ENCODE data around the gene GNA15. TPM values are rescaled to one million over a fixed set of nuclear protein-coding genes. Genes with fewer than 3 reads are reported as not detected.

GNA15 gene
- total and polyA plus RNA-seq, 2 donors (not counting 3 experiments of a cell fraction or from before 2014, with no cell fraction given), result 0.17 TPM; not detected in 1

DNA sequence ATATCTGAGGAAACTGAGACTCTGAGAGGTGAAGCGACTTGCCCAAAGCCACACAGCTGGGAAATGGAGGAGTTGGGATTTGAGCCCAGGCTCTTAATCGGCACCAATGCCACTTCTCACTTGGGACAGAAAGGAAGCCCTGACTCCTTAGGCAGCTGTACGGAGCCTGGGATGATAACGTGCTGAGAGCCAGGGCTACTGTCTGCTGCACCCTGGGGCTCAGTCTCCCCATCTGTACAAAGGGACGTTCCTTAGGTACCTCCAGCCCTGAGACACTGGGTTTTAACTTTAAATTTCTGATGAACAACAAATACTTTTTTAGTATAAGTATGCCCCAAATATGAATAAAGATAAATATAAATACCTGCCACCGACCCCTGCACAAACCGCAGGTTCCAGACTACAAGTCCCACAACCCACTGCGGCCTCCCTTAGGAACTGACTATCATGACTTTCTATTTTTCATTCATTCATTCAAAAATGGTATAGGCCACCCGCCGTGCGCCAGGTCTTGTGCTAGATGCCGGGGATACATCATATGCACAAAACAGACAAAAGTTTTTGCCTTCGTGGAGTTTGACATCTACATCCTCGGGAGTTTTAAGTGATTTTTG, 49.1 kb downstream of the GNA15 start:
- Histone ChIP-seq H2AFZ (ENCODE audit: low read depth, low read length) (peak overlapping the region; percentile 70), H3K9ac (replicated peaks; ENCODE audit: extremely low read depth, insufficient read depth, low read length) (peak overlapping the region; percentile 43), H3K27me3 (ENCODE audit: control insufficient read depth in 2 of 2, insufficient read depth in 2 of 2, low read length in 2 of 2) (no peaks in the 10 kb centered on the region), H3K36me3 (ENCODE audit: control insufficient read depth in 2 of 2, extremely low read depth in 1 of 2, insufficient read depth in 2 of 2, low read length in 2 of 2) (no peaks in the 10 kb centered on the region), H3K27ac (ENCODE audit: insufficient read depth, low read depth, low read length) (peak overlapping the region; percentile 70), H3K79me2 (ENCODE audit: control insufficient read depth, insufficient read depth, low read length) (peaks cover 41% of the 10 kb centered on the region), H4K20me1 (replicated peaks; ENCODE audit: control insufficient read depth, extremely low read depth, insufficient read depth, low read length) (no peaks in the 10 kb centered on the region), H3K4me3 (replicated peaks in 1 of 3; ENCODE audit: insufficient read depth in 1 of 3, low read depth in 1 of 3, low read length in 3 of 3) (peak overlapping the region; percentile 17 to 62 (median 39)), H3K4me2 (ENCODE audit: insufficient read depth, low read length) (peak overlapping the region; percentile 53), H3K9me1 (replicated peaks; ENCODE audit: control insufficient read depth, extremely low read depth, insufficient read depth, low read length) (no peaks in the 10 kb centered on the region), H3K4me1 (ENCODE audit: control insufficient read depth, extremely low read depth, insufficient read depth, low read length) (peaks cover 12% of the 10 kb centered on the region), H3K9me3 (replicated peaks; ENCODE audit: control insufficient read depth, insufficient read depth, low read length) (no peaks in the 10 kb centered on the region)
- dilution Hi-C loops (cut with MboI; ENCODE audit: extremely low pct_ligation_motif_present, low sequenced_read_pairs), result no loop called here
- DNase-seq (ENCODE audit: low read depth, low spot score) (no peak), FAIRE-seq (no peak)
- ChIA-PET CTCF (interaction anchor here (1.3 to 2.0 kb wide), 2 partner anchors 56 to 234 kb away, joined by 5 to 12 read pairs; no protein-coding TSS in a partner anchor), POLR2A (no interaction called here)
- no peak for TF ChIP-seq POLR2A (IDR thresholded peaks at IDR 0.05; ENCODE audit: low read depth, low read length)
- no peak for TF ChIP-seq MYC (IDR thresholded peaks at IDR 0.05; ENCODE audit: low read depth, low read length)
- no peak for TF ChIP-seq EZH2 (IDR thresholded peaks at IDR 0.05; ENCODE audit: borderline replicate concordance, low read depth, low read length, severe bottlenecking)
- no peak for TF ChIP-seq GATA2 (IDR thresholded peaks at IDR 0.05; ENCODE audit: insufficient read depth, insufficient read length, low read depth, low read length)
- no peak for TF ChIP-seq POLR2AphosphoS5 (IDR thresholded peaks at IDR 0.05; ENCODE audit: insufficient read depth, low read depth, low read length)
- TF ChIP-seq CTCF (IDR thresholded peaks at IDR 0.05; ENCODE audit: extremely low read depth in 1 of 2, insufficient read depth in 1 of 2, low read depth in 1 of 2, low read length in 2 of 2), result no peak
- TF ChIP-seq, protein P1, sequence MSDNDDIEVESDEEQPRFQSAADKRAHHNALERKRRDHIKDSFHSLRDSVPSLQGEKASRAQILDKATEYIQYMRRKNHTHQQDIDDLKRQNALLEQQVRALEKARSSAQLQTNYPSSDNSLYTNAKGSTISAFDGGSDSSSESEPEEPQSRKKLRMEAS (IDR thresholded peaks at IDR 0.05; ENCODE audit: insufficient read depth, insufficient read length), result no peak
- TF ChIP-seq JUN (IDR thresholded peaks at IDR 0.05; ENCODE audit: borderline replicate concordance, insufficient read depth, insufficient read length, low read depth), result no peak
- no peak for TF ChIP-seq FOS (IDR thresholded peaks at IDR 0.05; ENCODE audit: borderline replicate concordance, insufficient read depth, low read length)
- BruUV-seq (replicated peaks), result no TSS peak
- intact Hi-C loops (cut with micrococcal nuclease), result no loop called here

Data from endothelial cell of umbilical vein (primary cell).